GM21526 (cell line): Measurements from ENCODE around the gene SLC25A21.
"Not testable (repeated sequence)": the region's sequence is repeated elsewhere in the genome, so short reads cannot be mapped to it uniquely, and the experiment has no call there.

Experiments used
- ATAC-seq: cut with Tn5 transposase; IDR thresholded peaks from one replicate; pipeline ENCODE4 v1.9.1; 2021; ENCODE audit warnings: moderate library complexity; ENCODE audit not compliant: unreplicated experiment, low FRiP score

Gene SLC25A21

GRCh38 chr14:37187294-37187693 is 14.9 kb upstream of the SLC25A21 start:
- ATAC-seq: no peak

DNA sequence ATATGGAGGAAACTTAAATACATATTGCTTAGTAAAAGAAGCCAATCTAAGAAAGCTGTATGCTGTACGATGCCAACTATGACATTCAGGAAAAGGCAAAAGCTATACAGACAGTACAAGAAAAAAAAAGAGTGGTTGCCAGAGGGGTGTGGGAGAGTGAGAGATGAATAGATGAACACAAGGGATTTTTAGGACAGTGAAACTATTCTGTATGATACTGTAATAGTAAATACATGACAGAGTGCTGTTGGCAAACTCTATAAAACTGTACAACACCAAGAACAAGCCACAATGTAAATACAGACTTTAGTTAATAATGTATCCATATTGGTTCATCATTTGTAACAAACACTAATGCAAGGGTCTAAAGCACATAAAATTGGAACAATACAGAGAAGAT is 14.5 kb upstream of the SLC25A21 start:
- no peak for ATAC-seq

GRCh38 chr14:37185670-37186069 is 13.3 kb upstream of the SLC25A21 start:
- ATAC-seq: no peak

DNA sequence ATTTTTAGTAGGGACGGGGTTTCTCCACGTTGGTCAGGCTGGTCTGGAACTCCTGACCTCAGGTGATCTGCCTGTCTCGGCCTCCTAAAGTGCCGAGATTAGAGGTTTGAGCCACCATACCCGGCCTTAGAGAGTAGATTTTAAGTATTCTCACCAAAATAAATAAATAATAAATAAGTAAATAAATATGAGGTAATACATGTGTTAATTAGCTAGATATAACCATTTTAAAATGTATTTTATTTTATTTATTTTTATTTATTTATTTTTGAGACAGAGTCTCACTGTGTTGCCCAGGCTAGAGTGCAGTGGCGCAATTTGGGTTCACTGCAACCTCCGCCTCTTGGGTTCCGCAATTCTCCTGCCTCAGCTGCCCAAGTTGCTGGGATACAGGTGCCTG is 12.1 kb upstream of the SLC25A21 start:
- not testable (repeated sequence) for ATAC-seq

GRCh38 chr14:37181441-37181840 is 9.0 kb upstream of the SLC25A21 start:
- ATAC-seq: no peak

DNA sequence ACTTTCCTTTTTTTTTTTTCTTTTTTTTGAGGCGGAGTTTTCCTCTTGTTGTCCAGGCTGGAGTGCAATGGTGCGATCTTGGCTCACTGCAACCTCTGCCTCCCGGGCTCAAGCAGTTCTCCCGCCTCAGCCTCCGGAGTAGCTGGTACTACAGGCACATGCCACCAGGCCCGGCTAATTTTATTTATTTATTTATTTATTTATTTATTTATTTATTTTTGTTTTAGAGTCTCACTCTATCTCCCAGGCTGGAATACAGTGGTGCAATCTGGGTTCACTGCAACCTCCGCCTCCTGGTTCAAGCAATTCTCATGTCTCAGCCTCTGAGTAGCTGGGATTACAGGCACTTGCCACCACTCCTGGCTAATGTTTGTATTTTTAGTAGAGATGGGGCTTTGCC is 8.5 kb upstream of the SLC25A21 start:
- not testable (repeated sequence) for ATAC-seq

GRCh38 chr14:37179896-37180502 is 7.6 kb upstream of the SLC25A21 start:
- no peak for ATAC-seq

- ATAC-seq: no peak
These were observed 669 bp upstream of the SLC25A21 start for GRCh38 chr14:37172936-37173614.

DNA sequence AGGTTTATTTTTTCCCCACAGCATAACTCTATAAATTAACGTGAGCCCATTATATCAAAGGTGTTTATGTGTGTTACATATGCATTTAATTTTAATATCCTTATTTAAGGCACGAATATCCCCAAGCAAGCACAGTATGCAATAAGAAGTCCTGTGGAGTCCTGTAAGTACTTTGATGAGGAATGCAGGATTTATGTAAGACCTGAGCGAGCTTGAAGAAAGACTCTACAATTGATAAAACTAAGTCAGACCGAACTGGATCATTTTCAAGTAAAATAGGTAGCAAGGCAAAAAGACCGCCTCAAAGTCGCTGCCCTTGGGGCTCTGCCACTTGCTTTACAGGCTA is 755 bp downstream of the SLC25A21 start:
- ATAC-seq: no peak

- no peak for ATAC-seq
These were observed 1.4 kb downstream of the SLC25A21 start for GRCh38 chr14:37170993-37171392.

DNA sequence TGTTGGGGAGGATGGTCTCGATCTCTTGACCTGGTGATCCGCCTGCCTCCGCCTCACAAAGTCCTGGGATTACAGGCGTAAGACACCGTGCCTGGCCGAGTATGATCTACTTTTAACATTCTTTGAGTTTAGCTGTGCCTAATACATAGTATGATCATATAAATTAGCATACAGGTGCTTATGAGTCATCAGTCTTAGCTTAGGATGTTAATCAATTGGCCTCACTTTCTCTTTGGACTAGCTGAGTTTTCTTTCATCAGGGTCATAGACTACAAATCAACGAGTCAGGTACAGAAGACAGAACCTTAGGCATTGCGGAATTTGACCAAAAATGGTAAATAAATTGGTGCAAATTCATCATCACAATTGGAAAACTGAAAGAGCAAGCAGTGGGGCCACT is 2.2 kb downstream of the SLC25A21 start:
- no peak for ATAC-seq

- ATAC-seq: no peak
These were observed 3.7 kb downstream of the SLC25A21 start for GRCh38 chr14:37168721-37169120.

DNA sequence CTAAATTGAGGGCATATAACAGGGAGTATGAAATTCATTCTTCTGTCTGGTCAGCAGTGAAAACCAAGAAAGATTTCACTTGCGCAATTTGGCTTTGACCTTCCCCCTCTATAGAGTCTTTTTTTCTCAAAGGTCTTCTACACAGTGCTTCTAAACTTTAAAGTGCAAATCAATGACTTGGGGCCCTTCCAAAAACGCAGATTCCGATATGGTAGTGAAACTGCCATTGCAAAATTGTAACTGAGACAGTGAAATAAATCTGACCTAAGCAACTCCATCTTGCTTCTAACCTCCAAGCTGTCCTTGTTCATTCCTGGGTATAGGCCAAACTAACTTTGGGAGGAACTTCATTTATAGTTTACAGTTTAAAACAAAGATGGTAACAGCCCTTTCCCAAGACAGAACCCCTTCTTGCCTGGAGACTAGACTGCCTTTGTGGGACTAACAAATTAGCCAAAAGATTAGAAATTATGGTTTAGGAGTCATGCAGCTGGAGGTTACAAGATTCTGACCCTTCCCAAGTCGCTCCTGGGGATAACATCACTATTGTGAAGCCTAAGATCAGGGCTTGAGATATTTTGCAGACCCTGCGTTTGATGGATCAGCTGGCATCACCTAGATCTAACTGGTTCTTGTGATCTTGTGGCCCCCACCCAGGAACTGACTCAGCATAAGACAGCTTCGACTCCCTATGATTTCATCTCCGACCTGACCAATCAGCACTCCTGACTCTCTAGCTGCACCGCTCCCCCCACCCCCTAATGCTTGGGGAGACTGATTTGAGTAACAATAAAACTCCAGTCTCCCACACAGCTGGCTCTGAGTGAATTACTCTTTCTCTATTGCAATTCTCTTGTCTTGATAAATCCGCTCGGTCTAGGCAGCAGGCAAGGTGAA is 5.0 kb downstream of the SLC25A21 start:
- ATAC-seq: no peak

DNA sequence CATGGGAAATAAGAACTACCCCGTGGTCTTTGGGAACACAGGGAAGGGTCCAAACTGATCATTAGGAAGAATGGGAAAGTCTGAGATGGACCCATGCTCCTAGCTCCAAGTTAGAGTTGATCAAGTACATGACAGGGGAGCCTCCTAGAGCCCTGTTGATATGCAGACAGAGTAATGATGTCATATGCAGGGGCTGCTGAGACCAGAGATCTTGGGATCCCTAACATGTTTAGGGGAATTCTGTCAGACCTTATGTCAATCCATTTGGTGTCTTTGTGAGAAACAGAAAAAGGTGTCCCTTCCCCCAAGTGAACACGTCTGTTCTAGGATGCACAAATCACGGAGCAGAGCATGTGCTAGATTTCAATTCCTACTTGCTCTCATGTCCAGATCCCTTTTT is 6.6 kb downstream of the SLC25A21 start:
- no peak for ATAC-seq

- ATAC-seq: not testable (repeated sequence)
These were observed 10.1 kb downstream of the SLC25A21 start for GRCh38 chr14:37162307-37162706.

DNA sequence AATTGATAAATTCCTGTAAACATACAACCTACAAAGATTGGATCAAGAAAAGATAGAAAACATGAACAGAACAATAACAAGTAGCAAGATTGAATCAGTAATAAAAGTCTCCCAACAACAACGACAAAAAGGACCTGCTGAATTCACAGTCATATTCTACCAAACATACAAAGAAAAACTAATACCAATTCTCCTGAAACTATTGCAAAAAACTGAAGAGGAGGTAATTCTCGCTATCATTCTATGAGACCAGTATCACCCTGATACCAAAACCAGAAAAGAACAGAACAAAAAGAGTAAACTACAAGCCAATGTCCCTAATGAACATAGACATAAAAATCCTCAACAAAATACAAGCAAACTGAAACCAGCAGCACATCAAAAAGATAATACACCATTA is 14.4 kb downstream of the SLC25A21 start:
- no peak for ATAC-seq

DNA sequence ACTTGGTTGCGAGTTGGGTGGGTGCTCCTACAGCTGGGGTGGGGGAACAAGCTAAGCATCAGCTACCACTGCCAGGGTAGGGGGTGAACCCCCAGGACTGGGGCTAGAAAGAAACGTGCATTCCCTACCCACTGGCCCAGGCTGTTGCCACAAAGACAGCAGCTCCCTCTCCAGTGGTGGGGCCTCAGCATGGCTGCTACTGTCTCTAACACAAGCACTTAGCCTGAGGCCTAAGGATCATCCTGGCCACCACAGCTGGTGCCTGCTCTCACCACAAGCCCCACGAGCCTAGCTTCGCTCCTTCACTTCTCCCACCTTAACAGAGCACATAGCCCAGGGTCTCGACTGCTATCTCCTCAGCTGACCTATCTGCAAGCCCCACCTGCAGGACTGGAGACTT is 18.9 kb downstream of the SLC25A21 start:
- no peak for ATAC-seq

- no peak for ATAC-seq
These were observed 19.4 kb downstream of the SLC25A21 start for GRCh38 chr14:37153005-37153404.

DNA sequence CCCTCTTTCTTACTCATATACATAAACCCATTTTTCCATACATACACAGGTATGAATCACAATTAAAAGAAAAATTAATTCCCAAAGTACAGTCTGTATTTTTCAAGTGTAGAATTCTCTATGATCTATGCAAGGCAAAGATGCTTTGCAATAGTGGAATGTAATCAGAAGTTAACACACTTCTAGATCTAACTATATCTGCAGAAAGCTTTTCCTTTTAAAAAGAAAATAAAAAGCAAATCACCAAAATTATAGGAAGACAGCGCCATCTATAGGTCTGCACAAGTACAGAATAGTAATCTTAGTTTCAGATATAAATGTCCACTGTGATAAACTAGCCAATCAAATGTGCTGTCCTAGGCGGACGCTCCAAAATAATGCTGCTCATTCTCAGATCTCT is 22.0 kb downstream of the SLC25A21 start:
- no peak for ATAC-seq

- no peak for ATAC-seq
These were observed 25.0 kb downstream of the SLC25A21 start for GRCh38 chr14:37147310-37147880.

DNA sequence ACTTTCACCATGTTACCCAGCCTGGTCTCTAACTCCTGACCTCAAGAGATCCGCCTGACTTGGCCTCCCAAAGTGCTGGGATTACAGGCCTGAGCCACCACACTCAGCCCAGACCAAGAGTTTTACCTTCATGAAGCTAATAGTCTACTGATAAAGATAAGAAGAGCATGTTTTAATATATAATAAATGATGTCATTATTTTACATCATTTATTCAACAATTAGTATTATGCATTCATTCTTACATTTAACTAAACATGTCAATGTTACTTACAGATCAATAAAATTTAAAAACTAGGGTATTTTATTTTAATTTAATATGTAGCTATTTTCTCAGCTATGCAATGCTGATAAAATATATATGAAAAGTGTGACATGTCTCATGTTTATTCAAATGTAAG is 26.0 kb downstream of the SLC25A21 start:
- ATAC-seq: not testable (repeated sequence)
